Activated naive CD4-positive, alpha-beta T cell treated with anti-CD3 and anti-CD28 coated beads for 36 hours (primary cell): ENCODE data around the gene SLC26A8. TPM values are rescaled to one million over a fixed set of nuclear protein-coding genes. Genes with fewer than 3 reads are reported as not detected.
"Not testable (repeated sequence)": the region's sequence is repeated elsewhere in the genome, so short reads cannot be mapped to it uniquely, and the experiment has no call there.

Experiments
- CTCF ChIA-PET: fragments of 350-600 bp; sonication (Branson Sonifier 250); formaldehyde crosslinking; loops from one replicate; lab custom pipeline; 2021; ENCODE audit warnings: antibody characterized with exemption; lab: Charles Lee
- DNase-seq: peaks from one replicate; pipeline ENCODE4 v3.0.0-alpha.2; 2020
- H3K27ac Mint-ChIP-seq: one replicate; pipeline ENCODE4 v1.8.0; 2021; ENCODE audit warnings: mild to moderate bottlenecking, mixed read lengths
- H3K27me3 Mint-ChIP-seq: one replicate; pipeline ENCODE4 v1.8.0; 2021; ENCODE audit warnings: low read depth, mixed read lengths
- H3K36me3 Mint-ChIP-seq: one replicate; pipeline ENCODE4 v1.8.0; 2021; ENCODE audit warnings: low read depth, mixed read lengths
- H3K4me1 Mint-ChIP-seq: one replicate; pipeline ENCODE4 v1.8.0; 2021; ENCODE audit warnings: low read depth, mixed read lengths
- H3K4me3 Mint-ChIP-seq: one replicate; pipeline ENCODE4 v1.8.0; 2021; ENCODE audit warnings: mild to moderate bottlenecking, moderate library complexity, mixed read lengths
- H3K9me3 Mint-ChIP-seq: one replicate; pipeline ENCODE4 v1.8.0; 2021; ENCODE audit warnings: mixed read lengths
- intact Hi-C: fragments of 100-400 bp; cut with micrococcal nuclease; formaldehyde crosslinking; loops from one replicate; pipeline ENCODE4 v1.15.1; 2023
- total RNA-seq, 2 experiments: library from RNA; stranded (reverse); gene quantifications; one replicate each; pipeline ENCODE4 v1.2.3, GENCODE V29; 2021

SLC26A8 gene
- total RNA-seq, 2 experiments from 2014 or later, result not detected

DNA sequence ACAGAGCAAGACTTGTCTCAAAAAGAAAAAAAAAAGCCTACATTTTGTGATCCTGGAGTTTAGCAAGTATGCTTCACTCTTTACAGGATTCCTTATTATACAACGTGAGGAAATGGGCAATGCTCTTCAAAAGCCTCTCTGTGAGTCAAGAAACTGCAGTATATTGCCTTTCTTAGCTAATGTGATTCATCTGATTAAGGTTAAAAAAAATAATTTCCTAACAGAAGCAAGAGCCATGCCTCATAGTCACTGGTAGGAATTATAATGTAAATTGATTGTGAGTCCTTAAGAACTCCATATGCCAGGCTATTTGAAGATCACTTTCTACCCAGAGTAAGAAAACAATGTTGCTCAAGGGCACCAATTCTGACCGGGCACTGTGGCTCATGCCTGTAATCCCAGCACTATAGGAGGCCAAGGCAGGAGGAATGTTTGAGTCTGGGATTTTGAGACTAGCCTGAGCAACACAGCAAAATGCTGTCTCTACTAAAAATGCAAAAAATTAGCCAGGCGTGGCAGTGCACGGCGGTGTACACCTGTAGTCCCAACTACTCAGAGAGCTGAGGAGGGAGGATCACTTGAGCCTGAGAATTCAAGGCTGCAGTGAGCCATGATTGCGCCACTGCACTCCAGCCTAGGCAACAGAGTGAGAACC lies 43.3 kb downstream of the SLC26A8 start:
- no peak overlapping the region for H3K4me3 Mint-ChIP-seq
- no peaks in the 10 kb centered on the region for H3K27me3 Mint-ChIP-seq
- H3K4me1 Mint-ChIP-seq, result no peaks in the 10 kb centered on the region
- H3K36me3 Mint-ChIP-seq, result no peaks in the 10 kb centered on the region
- CTCF ChIA-PET, result no interaction called here
- intact Hi-C loops, result no loop called here
- no peak overlapping the region for H3K27ac Mint-ChIP-seq
- DNase-seq, result no peak
- no peaks in the 10 kb centered on the region for H3K9me3 Mint-ChIP-seq

DNA sequence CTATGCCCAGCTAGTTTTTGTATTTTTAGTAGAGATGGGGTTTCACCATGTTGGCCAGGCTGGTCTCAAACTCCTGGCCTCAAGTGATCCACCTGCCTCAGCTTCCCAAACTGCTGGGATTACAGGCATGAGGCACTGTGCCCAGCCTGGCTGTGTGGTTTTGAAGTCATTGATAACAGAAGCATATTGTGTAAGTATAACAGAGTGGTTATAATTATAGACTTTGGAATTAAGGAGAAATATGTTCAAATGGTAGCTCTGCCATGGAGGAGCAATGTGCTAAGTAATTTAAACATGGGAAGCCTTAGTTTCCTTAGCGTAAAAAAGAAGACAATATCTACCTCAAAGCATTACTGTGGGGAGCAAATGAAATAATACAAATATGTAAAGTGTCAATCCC lies 44.3 kb downstream of the SLC26A8 start:
- H3K27me3 Mint-ChIP-seq, H3K4me1 Mint-ChIP-seq, H3K4me3 Mint-ChIP-seq, H3K36me3 Mint-ChIP-seq, H3K9me3 Mint-ChIP-seq, DNase-seq, H3K27ac Mint-ChIP-seq, intact Hi-C loops, CTCF ChIA-PET: not testable (repeated sequence)

DNA sequence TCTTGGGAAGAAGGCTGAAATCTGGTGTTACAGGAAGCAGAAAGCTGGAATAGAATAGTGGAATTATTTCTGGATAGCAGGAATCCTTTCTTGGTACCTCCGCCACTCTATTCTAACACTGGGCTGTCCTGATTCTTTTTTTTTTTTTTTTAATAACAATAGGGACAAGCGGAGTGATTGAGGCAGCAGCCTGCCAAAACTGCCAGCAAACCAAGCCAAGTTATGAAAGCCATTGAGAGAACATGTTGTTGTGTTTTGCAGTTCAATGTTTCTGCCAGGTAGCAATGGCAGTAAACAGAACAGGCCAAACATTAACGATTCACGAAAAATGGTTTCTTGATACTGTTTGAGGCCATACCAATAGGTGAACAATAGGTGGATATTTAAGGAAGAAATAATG lies 47.1 kb downstream of the SLC26A8 start:
- no peak overlapping the region for H3K4me3 Mint-ChIP-seq
- H3K9me3 Mint-ChIP-seq, result no peaks in the 10 kb centered on the region
- no peaks in the 10 kb centered on the region for H3K4me1 Mint-ChIP-seq
- no peak overlapping the region for H3K27ac Mint-ChIP-seq
- intact Hi-C loops, result no loop called here
- CTCF ChIA-PET, result no interaction called here
- no peak for DNase-seq
- H3K27me3 Mint-ChIP-seq, result no peaks in the 10 kb centered on the region
- no peaks in the 10 kb centered on the region for H3K36me3 Mint-ChIP-seq

DNA sequence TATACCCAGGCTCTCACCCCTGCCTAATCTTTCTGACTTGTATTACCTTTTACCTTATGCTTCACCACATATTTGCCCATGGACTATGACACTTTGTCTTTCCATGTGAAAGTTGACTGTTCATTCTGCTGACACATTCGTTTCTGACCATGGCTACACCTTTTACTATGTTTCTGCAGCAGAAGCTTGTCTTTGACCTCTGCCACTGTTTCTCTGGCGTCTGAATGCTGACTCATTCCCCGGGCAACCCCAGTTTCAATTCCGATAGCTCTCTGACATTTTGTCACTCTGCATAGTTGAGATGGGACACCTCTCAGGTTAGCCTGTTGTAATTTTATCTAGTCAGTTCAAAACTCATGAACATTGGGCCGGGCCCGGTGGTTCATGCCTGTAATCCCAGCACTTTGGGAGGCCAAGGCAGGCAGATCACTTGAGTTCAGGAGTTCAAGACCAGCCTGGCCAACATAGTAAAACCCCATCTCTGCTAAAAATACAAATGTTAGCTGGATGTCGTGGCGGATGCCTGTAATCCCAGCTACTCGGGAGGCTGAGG lies 50.7 kb downstream of the SLC26A8 start:
- H3K36me3 Mint-ChIP-seq, result no peaks in the 10 kb centered on the region
- H3K27me3 Mint-ChIP-seq, result no peaks in the 10 kb centered on the region
- CTCF ChIA-PET, result interaction anchor here (1.0 to 1.3 kb wide), 2 partner anchors 14 to 18 kb away, joined by 4 to 5 read pairs; no protein-coding TSS in a partner anchor
- no peaks in the 10 kb centered on the region for H3K9me3 Mint-ChIP-seq
- H3K4me1 Mint-ChIP-seq, result no peaks in the 10 kb centered on the region
- no peak overlapping the region for H3K4me3 Mint-ChIP-seq
- intact Hi-C loops, result no loop called here
- peak; percentile 43 for DNase-seq
- H3K27ac Mint-ChIP-seq, result no peak overlapping the region

DNA sequence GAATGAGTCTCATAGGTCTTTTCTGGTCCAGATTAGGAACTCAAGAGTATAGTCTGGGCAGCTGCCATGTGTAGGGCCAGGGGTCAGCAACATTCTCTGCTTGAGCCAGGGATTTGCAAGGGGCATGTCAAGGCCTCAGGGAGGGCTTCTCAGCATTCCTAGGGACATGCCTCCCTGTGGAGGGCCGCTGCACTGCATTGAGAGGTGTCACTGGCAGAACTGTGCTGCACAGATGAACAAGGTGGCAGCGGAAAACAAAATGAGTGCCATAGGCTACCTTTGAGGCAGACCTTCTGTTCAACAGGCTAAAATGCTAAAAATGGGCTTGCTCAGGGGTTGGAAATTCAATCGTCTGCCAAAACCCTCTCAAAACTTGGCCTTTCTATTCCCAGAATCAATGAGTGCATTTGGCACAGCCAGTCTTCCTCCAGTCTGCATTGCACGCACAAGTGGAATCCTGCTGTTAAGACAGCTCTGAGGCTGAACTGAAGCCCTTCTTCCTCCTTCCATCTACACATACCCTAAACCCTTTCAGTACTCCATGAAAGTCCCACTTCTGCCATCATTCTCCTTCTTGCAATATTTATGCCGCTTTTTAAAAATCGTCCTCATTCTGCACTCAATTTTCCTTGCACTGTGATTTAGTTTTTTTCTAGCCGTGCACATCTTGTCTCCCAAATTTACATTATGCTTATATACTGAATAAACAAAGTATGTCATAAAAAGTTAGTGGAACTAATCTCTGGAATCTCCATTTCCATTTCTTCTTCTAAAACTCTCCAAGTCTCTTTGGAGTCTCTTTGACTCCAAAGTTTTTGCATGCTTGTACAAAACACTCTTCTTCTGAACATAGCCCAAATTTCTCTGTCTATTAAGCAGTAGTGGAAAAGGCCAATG lies 51.7 kb downstream of the SLC26A8 start:
- Mint-ChIP-seq H3K4me1 (no peaks in the 10 kb centered on the region), H3K36me3 (no peaks in the 10 kb centered on the region), H3K4me3 (no peak overlapping the region), H3K27ac (no peak overlapping the region), H3K9me3 (no peaks in the 10 kb centered on the region), H3K27me3 (no peaks in the 10 kb centered on the region)
- DNase-seq, result no peak
- CTCF ChIA-PET, result interaction anchor here (1.0 to 1.3 kb wide), 2 partner anchors 13 to 17 kb away, joined by 4 to 5 read pairs; no protein-coding TSS in a partner anchor
- intact Hi-C loops, result no loop called here

DNA sequence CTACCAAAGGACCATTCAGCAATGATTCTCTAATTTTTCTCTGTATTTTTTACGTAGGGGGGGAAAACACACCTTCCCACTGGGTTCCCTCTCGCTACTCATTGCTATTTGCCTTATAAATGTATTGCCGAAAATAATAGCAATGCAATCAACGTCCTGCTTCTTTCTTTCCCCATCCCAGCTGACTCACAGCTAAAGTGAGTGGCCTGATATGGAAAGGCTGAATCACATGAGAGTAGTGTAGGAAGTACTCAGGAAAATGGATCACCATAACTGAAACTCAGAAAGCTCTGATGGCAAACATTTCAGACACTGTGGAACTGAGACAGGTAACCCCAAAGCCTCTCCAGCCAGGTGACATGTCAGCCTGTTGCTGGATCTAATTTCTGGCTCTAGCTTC lies 54.3 kb downstream of the SLC26A8 start:
- H3K4me1 Mint-ChIP-seq, result no peaks in the 10 kb centered on the region
- CTCF ChIA-PET, result interaction anchor here (1.0 kb wide), 1 partner anchor 109 kb away, joined by 3 read pairs; no protein-coding TSS in a partner anchor
- no peak overlapping the region for H3K27ac Mint-ChIP-seq
- no peak for DNase-seq
- peaks cover 3% of the 10 kb centered on the region for H3K27me3 Mint-ChIP-seq
- H3K4me3 Mint-ChIP-seq, result no peak overlapping the region
- intact Hi-C loops, result no loop called here
- H3K9me3 Mint-ChIP-seq, result no peaks in the 10 kb centered on the region
- no peaks in the 10 kb centered on the region for H3K36me3 Mint-ChIP-seq

DNA sequence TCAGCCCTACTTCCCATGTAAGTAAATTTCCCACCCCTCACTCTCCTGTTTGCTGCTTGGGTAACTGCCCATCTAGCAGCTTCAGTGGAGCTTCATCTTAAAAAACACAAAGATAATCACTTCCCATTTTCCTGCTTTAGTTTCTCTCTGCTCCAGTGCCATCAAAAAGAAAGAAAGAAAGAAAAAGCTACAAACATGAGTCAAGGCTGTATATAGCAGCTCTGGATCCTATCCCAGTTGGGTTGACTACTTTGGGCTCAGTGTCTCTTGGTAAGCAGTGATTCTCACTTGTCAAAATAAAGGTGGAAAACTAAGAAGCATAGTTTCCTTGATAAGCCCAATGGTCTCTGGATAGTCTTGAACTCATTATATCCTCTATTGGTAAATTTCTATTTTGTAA lies 54.8 kb downstream of the SLC26A8 start:
- no peaks in the 10 kb centered on the region for H3K9me3 Mint-ChIP-seq
- no peak for DNase-seq
- H3K27ac Mint-ChIP-seq, result no peak overlapping the region
- H3K4me3 Mint-ChIP-seq, result no peak overlapping the region
- H3K4me1 Mint-ChIP-seq, result no peaks in the 10 kb centered on the region
- intact Hi-C loops, result no loop called here
- H3K27me3 Mint-ChIP-seq, result peaks cover 3% of the 10 kb centered on the region
- no peaks in the 10 kb centered on the region for H3K36me3 Mint-ChIP-seq
- CTCF ChIA-PET, result interaction anchor here (1.0 kb wide), 1 partner anchor 109 kb away, joined by 3 read pairs; no protein-coding TSS in a partner anchor

DNA sequence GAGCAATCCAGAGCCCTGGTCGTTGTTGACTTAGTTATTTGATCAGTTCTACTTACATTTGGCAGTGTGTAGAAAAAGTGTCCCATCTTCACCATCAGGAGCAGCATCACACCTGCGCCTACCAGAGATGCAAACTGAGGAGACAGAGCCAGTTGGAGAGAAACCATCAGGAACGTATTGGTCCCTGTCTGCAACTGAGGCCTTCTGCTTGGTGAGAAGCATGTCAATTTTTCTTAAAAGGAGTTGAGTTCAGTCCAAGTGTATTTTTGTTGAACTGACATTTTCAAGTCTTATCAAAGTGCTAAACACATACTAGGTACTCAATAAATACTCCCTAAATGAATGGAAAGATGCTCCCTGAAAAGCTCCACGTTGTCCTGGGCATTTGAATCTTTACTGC lies 55.6 kb downstream of the SLC26A8 start:
- intact Hi-C loops, result no loop called here
- Mint-ChIP-seq H3K4me3 (no peak overlapping the region), H3K4me1 (no peaks in the 10 kb centered on the region), H3K9me3 (no peaks in the 10 kb centered on the region), H3K27ac (no peak overlapping the region), H3K36me3 (no peaks in the 10 kb centered on the region), H3K27me3 (peaks cover 3% of the 10 kb centered on the region)
- CTCF ChIA-PET, result no interaction called here
- DNase-seq, result no peak

DNA sequence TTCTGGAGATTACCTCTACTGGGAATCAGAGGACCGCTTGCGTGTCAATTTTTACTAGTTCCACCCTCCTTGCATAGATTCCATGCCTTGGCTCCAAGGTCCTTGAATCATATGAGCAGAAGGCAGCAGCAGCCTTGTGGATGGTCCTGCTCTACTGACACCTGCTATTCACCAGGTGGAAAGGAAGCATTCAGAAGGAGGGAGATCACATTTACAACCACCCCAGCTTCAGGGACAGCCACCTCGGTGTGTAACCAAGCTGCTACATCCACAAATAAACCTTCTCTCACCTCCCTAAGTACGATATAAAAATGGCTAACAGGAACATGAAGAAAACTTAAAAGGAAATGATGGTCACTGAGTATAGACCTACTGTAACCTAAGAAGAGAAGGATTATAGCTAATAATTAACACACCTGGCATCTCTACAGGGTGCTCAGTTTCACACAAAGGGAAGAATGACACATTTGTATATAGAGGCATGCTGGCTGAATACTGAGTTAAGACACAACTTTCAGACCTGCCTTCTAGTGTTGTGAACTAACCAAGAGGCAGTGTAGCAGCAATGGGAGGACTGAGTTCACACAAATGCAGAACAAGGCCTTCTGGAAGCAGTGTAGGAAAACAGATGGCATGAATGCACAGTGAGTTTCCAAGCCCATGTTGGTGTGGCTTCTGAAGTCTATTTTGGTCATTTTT lies 57.2 kb downstream of the SLC26A8 start:
- intact Hi-C loops, result no loop called here
- CTCF ChIA-PET, result no interaction called here
- H3K4me1 Mint-ChIP-seq, result no peaks in the 10 kb centered on the region
- no peaks in the 10 kb centered on the region for H3K36me3 Mint-ChIP-seq
- H3K27ac Mint-ChIP-seq, result no peak overlapping the region
- H3K9me3 Mint-ChIP-seq, result no peaks in the 10 kb centered on the region
- no peak overlapping the region for H3K4me3 Mint-ChIP-seq
- DNase-seq, result no peak
- peaks cover 3% of the 10 kb centered on the region for H3K27me3 Mint-ChIP-seq

DNA sequence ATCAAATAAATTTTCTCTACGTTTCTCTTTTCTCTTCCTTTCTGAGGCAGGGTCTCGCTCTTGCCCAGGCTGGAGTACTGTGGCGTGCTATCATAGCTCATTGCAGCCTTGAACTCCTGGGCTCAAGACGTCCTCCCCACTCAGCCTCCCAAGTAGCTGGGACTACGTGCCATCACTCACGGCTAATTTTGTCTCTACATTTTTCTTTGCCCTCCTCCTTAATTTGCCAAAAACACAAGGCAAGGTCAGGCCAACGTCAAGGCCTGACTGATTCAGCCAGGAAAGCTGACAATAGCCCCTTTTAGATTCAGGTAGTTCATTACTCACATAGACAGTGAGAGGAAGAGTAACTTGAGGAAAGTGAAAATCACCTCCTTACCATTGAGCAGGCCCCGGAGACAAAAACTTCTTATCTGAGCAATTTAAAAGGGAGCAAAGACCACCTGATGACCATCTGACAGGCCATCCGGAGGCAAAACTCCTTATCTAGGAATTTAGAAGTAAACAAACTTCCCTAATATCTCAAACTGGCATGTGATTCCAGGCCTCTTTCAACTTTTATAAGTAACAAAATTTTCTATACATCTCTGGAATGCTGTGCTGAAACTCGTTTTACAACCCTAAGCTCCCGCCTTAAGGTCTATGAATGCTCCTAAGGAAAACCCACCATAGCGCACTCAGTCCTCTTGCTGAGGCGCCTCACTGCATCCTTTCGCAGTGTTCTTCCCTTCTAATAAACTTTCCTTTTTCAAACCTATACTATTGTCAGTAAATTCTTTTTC lies 61.5 kb downstream of the SLC26A8 start:
- no peaks in the 10 kb centered on the region for H3K36me3 Mint-ChIP-seq
- no peak overlapping the region for H3K4me3 Mint-ChIP-seq
- H3K4me1 Mint-ChIP-seq, result no peaks in the 10 kb centered on the region
- no peak for DNase-seq
- intact Hi-C loops, result no loop called here
- CTCF ChIA-PET, result interaction anchor here (0.6 kb wide), 1 partner anchor 281 kb away, joined by 3 read pairs; no protein-coding TSS in a partner anchor
- peaks cover 16% of the 10 kb centered on the region for H3K27me3 Mint-ChIP-seq
- no peaks in the 10 kb centered on the region for H3K9me3 Mint-ChIP-seq
- no peak overlapping the region for H3K27ac Mint-ChIP-seq

DNA sequence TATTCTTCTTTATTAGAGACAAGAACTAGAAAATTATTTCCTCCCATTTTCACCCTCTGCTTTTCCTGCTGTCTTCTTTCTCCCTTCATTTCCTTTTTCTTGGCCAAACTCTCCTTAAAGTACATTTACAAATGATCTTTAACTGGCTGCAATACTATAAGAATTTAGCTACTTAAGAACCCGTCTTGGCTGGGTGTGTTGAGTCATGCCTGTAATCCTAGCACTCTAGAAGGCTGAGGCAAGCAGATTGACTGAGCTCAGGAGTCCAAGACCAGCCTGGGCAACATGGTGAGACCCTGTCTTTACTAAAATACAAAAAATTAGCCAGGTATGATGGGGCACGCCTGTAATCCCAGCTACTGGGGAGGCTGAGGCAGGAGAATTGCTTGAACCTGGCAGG lies 64.3 kb downstream of the SLC26A8 start:
- Mint-ChIP-seq H3K36me3 (no peaks in the 10 kb centered on the region), H3K27me3 (peaks cover 12% of the 10 kb centered on the region), H3K4me1 (no peaks in the 10 kb centered on the region), H3K4me3 (no peak overlapping the region), H3K9me3 (no peaks in the 10 kb centered on the region), H3K27ac (no peak overlapping the region)
- no peak for DNase-seq
- intact Hi-C loops, result no loop called here
- CTCF ChIA-PET, result interaction anchor here (1.7 kb wide), 1 partner anchor 13 kb away, joined by 4 read pairs; no protein-coding TSS in a partner anchor
